GM12873 (cell line): ENCODE measurements around the gene RPS6KA5.

Experiments
- TF ChIP-seq, protein P1 (sequence below): IDR thresholded peaks from 2 replicates; pipeline ENCODE4 v1.5.1; 2012; ENCODE audit warnings: low read depth, mild to moderate bottlenecking, moderate library complexity, low read length, control low read depth; ENCODE audit not compliant: insufficient read depth; ENCODE audit errors: missing control alignments

The RPS6KA5 gene

GRCh38 chr14:91048265-91048664 is 12.2 kb downstream of the RPS6KA5 start:
- TF ChIP-seq, protein P1, sequence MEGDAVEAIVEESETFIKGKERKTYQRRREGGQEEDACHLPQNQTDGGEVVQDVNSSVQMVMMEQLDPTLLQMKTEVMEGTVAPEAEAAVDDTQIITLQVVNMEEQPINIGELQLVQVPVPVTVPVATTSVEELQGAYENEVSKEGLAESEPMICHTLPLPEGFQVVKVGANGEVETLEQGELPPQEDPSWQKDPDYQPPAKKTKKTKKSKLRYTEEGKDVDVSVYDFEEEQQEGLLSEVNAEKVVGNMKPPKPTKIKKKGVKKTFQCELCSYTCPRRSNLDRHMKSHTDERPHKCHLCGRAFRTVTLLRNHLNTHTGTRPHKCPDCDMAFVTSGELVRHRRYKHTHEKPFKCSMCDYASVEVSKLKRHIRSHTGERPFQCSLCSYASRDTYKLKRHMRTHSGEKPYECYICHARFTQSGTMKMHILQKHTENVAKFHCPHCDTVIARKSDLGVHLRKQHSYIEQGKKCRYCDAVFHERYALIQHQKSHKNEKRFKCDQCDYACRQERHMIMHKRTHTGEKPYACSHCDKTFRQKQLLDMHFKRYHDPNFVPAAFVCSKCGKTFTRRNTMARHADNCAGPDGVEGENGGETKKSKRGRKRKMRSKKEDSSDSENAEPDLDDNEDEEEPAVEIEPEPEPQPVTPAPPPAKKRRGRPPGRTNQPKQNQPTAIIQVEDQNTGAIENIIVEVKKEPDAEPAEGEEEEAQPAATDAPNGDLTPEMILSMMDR = no peak

DNA sequence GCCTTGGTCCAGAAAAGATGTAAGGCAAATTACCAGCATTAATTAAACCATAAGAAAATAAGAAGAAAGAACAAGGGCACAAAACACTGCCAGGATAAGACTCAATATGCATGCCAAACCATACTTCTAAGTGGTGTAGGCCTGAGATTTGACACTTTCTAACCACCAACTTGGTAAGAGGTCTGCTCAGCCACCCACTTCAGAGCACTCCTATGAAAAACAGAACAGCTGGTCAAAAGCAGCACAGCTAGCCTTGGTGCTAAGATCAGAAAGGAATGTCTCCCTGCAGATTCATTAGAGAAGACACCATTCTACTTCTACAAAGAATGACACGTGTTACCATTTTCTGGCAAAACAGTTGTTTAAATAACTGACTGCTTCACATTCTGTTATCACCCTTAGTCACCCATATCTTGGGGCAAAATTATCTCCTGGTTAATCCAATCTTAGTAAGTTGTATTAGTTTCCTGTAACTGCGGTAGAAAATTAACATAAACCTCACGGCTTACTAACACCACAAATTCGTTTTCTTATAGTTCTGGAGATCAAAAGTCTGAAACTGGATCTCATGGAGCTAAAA is 13.2 kb downstream of the RPS6KA5 start:
- TF ChIP-seq, protein P1 = no peak

DNA sequence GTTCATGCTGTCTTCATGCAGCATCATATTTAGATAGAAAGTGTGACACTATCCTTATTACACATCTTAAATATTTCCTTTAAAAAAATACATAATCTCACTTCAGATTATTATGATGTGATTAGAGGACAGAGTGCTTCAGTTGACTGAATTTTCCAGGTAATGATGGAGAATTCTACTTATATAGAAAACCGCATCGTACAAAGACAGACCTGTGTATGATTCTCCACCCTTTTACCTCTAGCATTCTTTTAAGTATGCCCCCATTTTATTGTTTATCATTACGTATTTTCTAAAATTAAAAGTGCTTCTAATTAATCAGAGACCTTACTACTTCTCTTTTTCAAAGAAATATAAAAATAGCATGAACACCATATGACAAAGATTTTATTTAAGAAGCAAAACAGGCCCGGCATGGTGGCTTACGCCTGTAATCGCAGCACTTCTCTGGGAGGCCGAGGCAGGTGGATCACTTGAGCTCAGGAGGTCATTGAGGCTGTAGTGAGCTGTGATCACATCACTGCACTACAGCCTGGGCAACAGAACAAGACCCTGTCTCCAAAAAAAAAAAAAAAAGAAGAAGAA is 13.9 kb downstream of the RPS6KA5 start:
- TF ChIP-seq, protein P1 = no peak

GRCh38 chr14:91041450-91041849 is 19.0 kb downstream of the RPS6KA5 start:
- TF ChIP-seq, protein P1 = no peak

DNA sequence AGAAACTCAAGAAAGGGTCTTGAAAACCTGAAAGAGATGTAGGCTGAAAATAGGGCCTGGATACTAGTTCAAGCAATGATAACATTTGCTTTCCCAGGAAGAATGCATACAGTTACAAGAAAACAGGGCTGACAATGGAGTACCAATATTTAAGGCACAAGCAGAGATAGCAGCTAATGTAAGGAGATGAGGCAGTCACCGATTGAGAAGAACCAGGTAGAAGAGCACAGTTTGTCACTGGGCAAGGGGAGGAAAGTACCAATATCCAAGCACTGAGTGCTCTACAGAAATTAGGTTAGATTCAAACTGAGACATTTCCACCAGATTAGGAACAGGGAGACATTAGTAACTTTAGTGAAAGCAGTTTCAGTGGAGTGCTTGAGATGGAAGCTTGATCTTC is 19.9 kb downstream of the RPS6KA5 start:
- TF ChIP-seq, protein P1 = no peak

DNA sequence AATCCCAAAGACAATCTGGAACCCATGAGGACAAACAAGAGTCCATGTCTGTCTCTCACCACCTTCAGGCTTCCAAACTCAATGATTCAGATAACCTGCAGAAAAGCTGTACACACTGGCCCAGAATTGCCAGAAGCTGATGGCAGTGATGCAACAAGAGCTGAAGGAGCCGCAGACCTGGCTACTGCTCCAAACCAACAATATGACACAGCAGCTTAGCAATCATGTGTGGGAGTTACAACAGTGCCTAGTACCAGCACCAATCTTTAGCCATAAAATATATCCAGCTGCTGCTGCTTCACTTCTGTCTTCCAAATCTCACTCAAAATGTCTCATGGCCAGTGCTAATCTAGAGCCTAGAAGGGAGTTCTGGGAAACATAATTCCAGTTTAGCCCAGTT is 22.0 kb downstream of the RPS6KA5 start:
- TF ChIP-seq, protein P1 = no peak

GRCh38 chr14:91036741-91037469 is 23.5 kb downstream of the RPS6KA5 start:
- TF ChIP-seq, protein P1 = no peak
